HAP-1 (cell line): ENCODE data around the gene FREY1.

Source experiments
- DNase-seq, 2 experiments: peaks; one replicate each; pipeline ENCODE4 v3.0.0-alpha.2; 2016 to 2020; ENCODE audit warnings: low spot score in 2 of 2
- H3K27me3 ChIP-seq: fragments of 250-450 bp; sonication (Bioruptor Pico); 2 replicates; pipeline ENCODE4 v1.5.1; 2020; ENCODE audit warnings: low read depth, mild to moderate bottlenecking, moderate library complexity
- H3K36me3 ChIP-seq: fragments of 250-450 bp; sonication (Bioruptor Pico); replicated peaks from 2 replicates; pipeline ENCODE4 v1.5.1; 2020; ENCODE audit warnings: mild to moderate bottlenecking
- H3K4me1 ChIP-seq: fragments of 250-450 bp; sonication (Bioruptor Pico); 2 replicates; pipeline ENCODE4 v1.5.1; 2020; ENCODE audit warnings: mild to moderate bottlenecking
- H3K4me3 ChIP-seq: fragments of 250-450 bp; sonication (Bioruptor Pico); 2 replicates; pipeline ENCODE4 v1.5.1; 2020; ENCODE audit warnings: mild to moderate bottlenecking, moderate library complexity
- H3K9me3 ChIP-seq: fragments of 250-450 bp; sonication (Bioruptor Pico); 2 replicates; pipeline ENCODE4 v1.5.1; 2020; ENCODE audit warnings: mild to moderate bottlenecking, moderate library complexity
- in situ Hi-C: fragments of 300-500 bp; cut with MboI; formaldehyde crosslinking; loops from 3 replicates; pipeline ENCODE4 v1.14.3; 2020; ENCODE audit warnings: low sequenced_read_pairs, inconsistent platforms, mixed read lengths

Gene FREY1

GRCh38 chr11:45933131-45933831 lies 26.2 kb upstream of the FREY1 start:
- in situ Hi-C loops, result no loop called here
- Histone ChIP-seq H3K36me3 (peaks cover 22% of the 10 kb centered on the region), H3K4me3 (no peak overlapping the region), H3K9me3 (no peaks in the 10 kb centered on the region), H3K4me1 (no peaks in the 10 kb centered on the region), H3K27me3 (no peaks in the 10 kb centered on the region)
- no peak for DNase-seq

DNA sequence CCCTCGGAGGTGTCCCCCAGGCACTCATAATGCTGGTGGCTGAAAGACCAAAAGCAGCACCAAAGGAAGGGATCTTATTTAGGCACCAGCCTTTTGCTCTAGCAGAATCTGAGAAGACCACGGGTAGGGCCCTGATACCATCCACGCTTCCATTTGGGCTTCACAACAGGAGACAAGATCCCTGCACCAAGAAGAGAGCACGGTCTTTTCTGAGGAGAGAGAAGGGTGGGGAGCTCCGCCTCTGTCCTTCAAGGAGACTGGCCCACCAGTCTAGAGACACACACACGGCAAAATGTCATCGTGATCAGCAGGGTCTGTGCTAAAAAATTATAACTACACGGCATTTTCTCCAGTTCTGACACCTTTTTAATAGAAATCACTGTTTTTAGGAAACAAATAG lies 25.1 kb upstream of the FREY1 start:
- no peaks in the 10 kb centered on the region for H3K27me3 ChIP-seq
- H3K9me3 ChIP-seq, result no peaks in the 10 kb centered on the region
- DNase-seq, result no peak
- in situ Hi-C loops, result no loop called here
- no peak overlapping the region for H3K4me3 ChIP-seq
- H3K36me3 ChIP-seq, result peaks cover 22% of the 10 kb centered on the region
- H3K4me1 ChIP-seq, result no peaks in the 10 kb centered on the region

DNA sequence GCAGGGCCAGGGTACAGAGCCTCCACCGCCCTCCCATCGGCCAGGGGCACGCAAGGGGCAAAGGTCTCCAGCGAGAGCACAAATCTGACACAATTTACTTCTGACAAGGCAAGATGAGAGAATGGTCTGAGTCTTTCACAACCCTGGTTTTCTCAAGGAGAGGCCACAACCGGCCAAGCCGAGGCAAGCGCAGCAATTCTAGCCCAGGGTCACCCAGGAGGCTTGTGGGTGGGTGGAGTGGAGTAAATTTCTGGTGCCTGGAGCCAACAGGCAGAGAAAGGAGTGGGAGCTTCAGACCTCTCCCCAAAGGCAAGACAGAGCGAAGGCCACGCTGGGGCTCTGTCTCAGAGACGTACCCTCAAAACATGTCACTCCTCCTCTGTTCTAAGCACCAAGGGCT lies 24.7 kb upstream of the FREY1 start:
- no peak overlapping the region for H3K4me3 ChIP-seq
- no peaks in the 10 kb centered on the region for H3K27me3 ChIP-seq
- H3K4me1 ChIP-seq, result no peaks in the 10 kb centered on the region
- no peaks in the 10 kb centered on the region for H3K9me3 ChIP-seq
- in situ Hi-C loops, result no loop called here
- H3K36me3 ChIP-seq, result peaks cover 22% of the 10 kb centered on the region
- DNase-seq, result no peak

DNA sequence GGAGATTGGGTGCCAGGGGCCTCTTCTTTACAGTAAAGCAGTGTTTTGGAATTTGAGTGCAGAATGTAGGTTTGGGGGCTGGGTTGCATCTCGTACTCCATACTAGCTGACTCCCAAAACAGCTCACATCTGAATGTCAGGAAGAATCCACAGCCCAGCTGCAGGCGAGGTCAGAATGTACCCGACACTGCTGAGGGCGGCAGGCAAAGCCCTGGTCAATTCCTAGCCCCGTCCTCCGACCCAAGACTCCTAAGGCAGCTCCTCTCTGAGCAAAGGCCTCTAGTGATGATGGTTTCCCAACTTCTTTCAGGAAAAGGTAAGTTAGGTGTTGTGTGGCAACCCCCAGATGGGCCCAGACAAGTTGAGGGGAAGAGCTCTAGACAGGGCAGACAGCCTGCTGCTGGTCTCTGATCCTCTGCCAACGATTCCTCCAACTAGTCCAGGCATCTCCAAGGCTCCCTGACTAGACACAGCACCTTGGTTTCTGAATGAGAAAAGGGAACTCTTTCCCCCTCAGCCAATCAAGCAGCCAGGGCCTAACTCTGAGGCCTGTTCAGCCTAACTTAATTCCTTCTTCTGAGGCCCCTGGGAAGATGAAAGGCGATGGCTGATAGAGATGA lies 24.0 kb upstream of the FREY1 start:
- in situ Hi-C loops, result no loop called here
- Histone ChIP-seq H3K9me3 (no peaks in the 10 kb centered on the region), H3K36me3 (peaks cover 19% of the 10 kb centered on the region), H3K27me3 (no peaks in the 10 kb centered on the region), H3K4me1 (no peaks in the 10 kb centered on the region), H3K4me3 (no peak overlapping the region)
- DNase-seq, result no peak

DNA sequence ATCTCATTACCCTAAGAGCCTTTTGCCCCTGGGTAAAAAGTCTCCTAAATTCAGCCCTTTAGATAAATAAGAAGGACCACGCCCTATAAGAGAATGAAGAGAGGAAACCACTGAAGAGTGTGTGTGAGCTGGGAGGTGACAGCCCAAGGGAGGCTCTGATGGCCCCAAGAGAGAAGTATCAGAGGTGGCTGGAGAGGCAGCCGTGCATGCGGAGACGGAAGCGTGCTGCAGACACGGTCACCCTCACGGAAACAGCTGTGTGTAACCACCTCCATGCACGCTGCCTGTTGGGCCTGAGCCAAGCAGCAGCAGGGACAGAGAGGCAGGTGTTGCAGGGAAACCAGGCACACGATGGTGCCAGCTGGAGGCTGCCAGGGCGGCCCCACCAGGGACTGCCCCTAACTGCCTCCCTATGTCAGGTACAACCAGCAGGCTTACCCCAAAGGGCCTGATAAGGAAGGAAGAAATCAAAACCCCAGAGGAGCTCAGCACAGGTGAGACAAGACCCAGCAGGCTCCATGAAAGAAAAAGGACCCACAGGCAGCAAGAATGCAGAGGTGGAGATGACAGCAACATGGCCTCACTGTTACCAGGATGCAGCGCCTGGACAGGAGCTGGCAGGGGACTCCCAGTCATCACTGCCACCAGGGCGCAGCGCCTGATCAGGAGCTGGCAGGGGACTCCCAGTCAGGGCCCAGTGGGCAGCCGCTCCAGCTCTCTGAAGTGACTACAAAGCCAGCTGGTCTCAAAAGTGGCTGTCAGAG lies 23.1 kb upstream of the FREY1 start:
- peaks cover 12% of the 10 kb centered on the region for H3K36me3 ChIP-seq
- no peak for DNase-seq
- no peaks in the 10 kb centered on the region for H3K27me3 ChIP-seq
- H3K9me3 ChIP-seq, result no peaks in the 10 kb centered on the region
- in situ Hi-C loops, result no loop called here
- H3K4me1 ChIP-seq, result no peaks in the 10 kb centered on the region
- no peak overlapping the region for H3K4me3 ChIP-seq

DNA sequence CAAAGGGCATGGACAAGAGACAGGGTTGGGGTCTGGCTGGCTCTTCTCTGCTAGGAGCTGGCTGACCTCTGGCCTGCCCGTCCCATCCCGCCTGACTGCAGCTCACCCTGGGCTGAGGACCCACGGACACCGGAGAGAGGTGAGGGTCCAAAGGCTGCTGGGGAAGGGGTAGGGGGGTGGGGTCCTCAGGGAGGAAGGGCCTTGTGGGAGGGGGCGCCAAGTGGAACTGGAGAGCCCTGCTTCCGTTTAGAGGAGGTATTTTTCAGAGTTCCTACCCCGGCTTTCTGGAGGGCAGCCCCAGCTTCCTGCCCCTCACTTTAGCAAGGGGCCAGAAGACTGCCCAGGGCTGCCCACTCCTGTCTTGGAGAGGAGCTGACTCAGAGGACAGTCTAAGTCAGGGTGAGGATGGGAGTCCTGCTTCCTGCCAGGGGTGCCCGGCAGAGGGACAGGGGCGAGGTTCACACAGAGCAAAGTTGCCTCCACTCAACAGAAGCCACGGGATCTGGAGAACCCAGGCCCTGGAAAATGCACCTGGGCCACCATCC lies 22.5 kb upstream of the FREY1 start:
- H3K36me3 ChIP-seq, result peaks cover 6% of the 10 kb centered on the region
- in situ Hi-C loops, result no loop called here
- no peaks in the 10 kb centered on the region for H3K9me3 ChIP-seq
- DNase-seq, result no peak
- H3K27me3 ChIP-seq, result no peaks in the 10 kb centered on the region
- no peak overlapping the region for H3K4me3 ChIP-seq
- no peaks in the 10 kb centered on the region for H3K4me1 ChIP-seq

- Histone ChIP-seq H3K36me3 (no peaks in the 10 kb centered on the region; the same call in none of the 2 replicates), H3K27me3 (no peaks in the 10 kb centered on the region), H3K9me3 (no peaks in the 10 kb centered on the region), H3K4me1 (no peaks in the 10 kb centered on the region), H3K4me3 (no peak overlapping the region)
- no peak for DNase-seq
- in situ Hi-C loops, result no loop called here
Observed at GRCh38 chr11:45928535-45929215, 21.6 kb upstream of the FREY1 start.

- DNase-seq, result no peak
- no peaks in the 10 kb centered on the region for H3K27me3 ChIP-seq
- in situ Hi-C loops, result no loop called here
- H3K9me3 ChIP-seq, result no peaks in the 10 kb centered on the region
- H3K4me3 ChIP-seq, result no peak overlapping the region
- no peaks in the 10 kb centered on the region; the same call in 1 of the 2 replicates for H3K36me3 ChIP-seq
- no peaks in the 10 kb centered on the region for H3K4me1 ChIP-seq
Observed at GRCh38 chr11:45927684-45928413, 20.8 kb upstream of the FREY1 start.

- in situ Hi-C loops, result no loop called here
- H3K36me3 ChIP-seq, result no peaks in the 10 kb centered on the region; the same call in 1 of the 2 replicates
- no peaks in the 10 kb centered on the region for H3K4me1 ChIP-seq
- no peak for DNase-seq
- no peak overlapping the region for H3K4me3 ChIP-seq
- no peaks in the 10 kb centered on the region for H3K9me3 ChIP-seq
- H3K27me3 ChIP-seq, result no peaks in the 10 kb centered on the region
Observed at GRCh38 chr11:45927332-45927683, 20.2 kb upstream of the FREY1 start.

- in situ Hi-C loops, result no loop called here
- Histone ChIP-seq H3K9me3 (no peaks in the 10 kb centered on the region), H3K36me3 (no peaks in the 10 kb centered on the region), H3K4me3 (no peak overlapping the region), H3K27me3 (no peaks in the 10 kb centered on the region), H3K4me1 (no peaks in the 10 kb centered on the region)
- DNase-seq, result no peak
Observed at GRCh38 chr11:45926536-45927331, 19.7 kb upstream of the FREY1 start.

DNA sequence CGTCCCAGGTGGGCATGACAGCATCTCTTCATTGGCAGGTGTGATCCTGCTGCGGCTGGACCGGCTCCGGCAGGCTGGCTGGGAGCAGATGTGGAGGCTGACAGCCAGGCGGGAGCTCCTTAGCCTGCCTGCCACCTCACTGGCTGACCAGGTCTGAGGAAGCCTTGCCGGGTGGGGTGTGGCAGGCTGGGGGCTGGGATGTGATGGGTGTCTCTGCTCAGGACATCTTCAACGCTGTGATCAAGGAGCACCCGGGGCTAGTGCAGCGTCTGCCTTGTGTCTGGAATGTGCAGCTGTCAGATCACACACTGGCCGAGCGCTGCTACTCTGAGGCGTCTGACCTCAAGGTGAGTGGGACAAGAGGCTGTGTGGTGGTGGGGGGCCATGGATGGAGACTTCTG lies 18.9 kb upstream of the FREY1 start:
- H3K9me3 ChIP-seq, result no peaks in the 10 kb centered on the region
- DNase-seq, result no peak
- H3K4me3 ChIP-seq, result no peak overlapping the region
- H3K36me3 ChIP-seq, result no peaks in the 10 kb centered on the region
- H3K4me1 ChIP-seq, result no peaks in the 10 kb centered on the region
- in situ Hi-C loops, result no loop called here
- no peaks in the 10 kb centered on the region for H3K27me3 ChIP-seq

DNA sequence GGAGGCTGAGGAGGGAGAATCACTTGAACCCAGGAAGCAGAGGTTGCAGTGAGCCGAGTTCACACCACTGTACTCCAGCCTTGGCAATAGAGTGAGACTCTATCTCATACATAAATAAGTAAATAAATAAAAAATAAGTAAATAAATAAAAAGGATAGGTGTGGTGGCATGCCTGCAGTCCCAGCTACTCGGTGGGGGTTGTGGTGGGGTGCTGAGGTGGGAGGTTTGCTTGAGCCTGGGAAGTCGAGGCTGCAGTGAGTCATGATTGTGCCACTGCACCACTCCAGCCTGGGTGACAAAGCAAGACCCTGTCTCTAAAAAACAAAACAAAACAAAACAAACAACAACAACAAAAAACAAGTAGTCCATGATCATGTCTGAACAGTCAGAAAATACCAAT lies 18.5 kb upstream of the FREY1 start:
- no peak overlapping the region for H3K4me3 ChIP-seq
- no peak for DNase-seq
- H3K36me3 ChIP-seq, result no peaks in the 10 kb centered on the region
- no peaks in the 10 kb centered on the region for H3K27me3 ChIP-seq
- no peaks in the 10 kb centered on the region for H3K4me1 ChIP-seq
- H3K9me3 ChIP-seq, result no peaks in the 10 kb centered on the region
- in situ Hi-C loops, result no loop called here
